Breast epithelium (tissue), 4 donors: ENCODE measurements around the gene PDZRN3. TPM values are rescaled to one million over a fixed set of nuclear protein-coding genes. Genes with fewer than 3 reads are reported as not detected.

ENCODE experiments used
- DNase-seq, 2 donors: peaks; one replicate each; pipeline ENCODE4 v3.0.0-alpha.2; 2019; ENCODE audit warnings: low spot score in 2 of 2
- H3K27ac ChIP-seq, 2 donors: fragments of 200-600 bp; sonication (generic) in 1 of 2; one replicate each; pipeline ENCODE4 v1.5.1; 2016 to 2019; ENCODE audit warnings: mild to moderate bottlenecking in 1 of 2
- H3K27me3 ChIP-seq, 2 donors: fragments of 200-600 bp; sonication (generic) in 1 of 2; one replicate each; pipeline versions ENCODE4 v1.5.1 to v1.6.0; 2017 to 2019; ENCODE audit warnings: control low read depth in 1 of 2, mild to moderate bottlenecking in 1 of 2
- H3K36me3 ChIP-seq: fragments of 200-600 bp; one replicate; pipeline ENCODE4 v1.5.1; 2019
- H3K4me1 ChIP-seq, 2 donors: fragments of 200-600 bp; sonication (generic); one replicate each; pipeline ENCODE4 v1.5.1; 2016 to 2019; ENCODE audit warnings: control low read depth in 1 of 2
- H3K4me3 ChIP-seq, 3 donors: fragments of 200-600 bp; sonication (generic); 1 replicate in 2 of 3; 2 replicates in 1 of 3; pipeline ENCODE4 v1.5.1; 2016 to 2019; ENCODE audit warnings: mild to moderate bottlenecking in 3 of 3, moderate library complexity in 2 of 3
- H3K9me3 ChIP-seq, 2 donors: fragments of 200-600 bp; sonication (generic) in 1 of 2; one replicate each; pipeline ENCODE4 v1.5.1; 2016 to 2019; ENCODE audit warnings: control low read depth in 1 of 2
- CTCF ChIP-seq, 3 donors: fragments of 450-650 bp; IDR thresholded peaks; one replicate each; pipeline ENCODE4 v1.5.1; 2016 to 2017; ENCODE audit warnings: antibody characterized with exemption in 3 of 3, mild to moderate bottlenecking in 3 of 3, moderate library complexity in 3 of 3
- POLR2A ChIP-seq: fragments of 450-650 bp; IDR thresholded peaks from one replicate; pipeline ENCODE4 v1.6.1; 2016; ENCODE audit warnings: antibody characterized with exemption, mild to moderate bottlenecking, moderate library complexity
- POLR2AphosphoS5 ChIP-seq, 3 donors: sonication (generic); formaldehyde crosslinking; IDR thresholded peaks; one replicate each; pipeline ENCODE4 v1.6.1; 2017; ENCODE audit warnings: antibody characterized with exemption in 3 of 3
- intact Hi-C: fragments of 100-400 bp; cut with DNase I; formaldehyde crosslinking; loops from one replicate; pipeline ENCODE4 v1.15.1; 2023; ENCODE audit warnings: low total_unique reads
- total RNA-seq, 3 donors: library from RNA; depleted of rRNA; stranded (reverse); fragments of >200 nt; gene quantifications; one replicate each; pipeline ENCODE4 v1.1.0, GENCODE V29; 2016

PDZRN3 gene
- total RNA-seq, 3 donors from 2014 or later = 36.0 to 79.6 (median 37.6) TPM

- no peaks in the 10 kb centered on the region for H3K4me1 ChIP-seq
- TF ChIP-seq POLR2AphosphoS5 (IDR thresholded peaks at IDR 0.05) (no peak), POLR2A (no peak), CTCF (IDR thresholded peaks at IDR 0.05) (no peak)
- no peaks in the 10 kb centered on the region for H3K27me3 ChIP-seq
- no peaks in the 10 kb centered on the region for H3K9me3 ChIP-seq
- H3K4me3 ChIP-seq = no peak overlapping the region
- intact Hi-C loops = no loop called here
- no peak for DNase-seq
- no peak overlapping the region for H3K27ac ChIP-seq
- no peaks in the 10 kb centered on the region for H3K36me3 ChIP-seq
Observed at GRCh38 chr3:73665286-73665685, 40.5 kb upstream of the PDZRN3 start.

GRCh38 chr3:73664389-73664788 lies 39.6 kb upstream of the PDZRN3 start:
- Histone ChIP-seq H3K9me3 (no peaks in the 10 kb centered on the region), H3K27ac (no peak overlapping the region), H3K4me1 (no peaks in the 10 kb centered on the region), H3K36me3 (no peaks in the 10 kb centered on the region), H3K4me3 (no peak overlapping the region), H3K27me3 (no peaks in the 10 kb centered on the region)
- DNase-seq = no peak
- intact Hi-C loops = no loop called here
- TF ChIP-seq CTCF (IDR thresholded peaks at IDR 0.05) (no peak), POLR2AphosphoS5 (IDR thresholded peaks at IDR 0.05) (no peak), POLR2A (no peak)

- Histone ChIP-seq H3K9me3 (no peaks in the 10 kb centered on the region), H3K27me3 (no peaks in the 10 kb centered on the region), H3K27ac (no peak overlapping the region), H3K36me3 (no peaks in the 10 kb centered on the region), H3K4me3 (no peak overlapping the region), H3K4me1 (no peaks in the 10 kb centered on the region)
- no peak for DNase-seq
- no peak for TF ChIP-seq POLR2A
- TF ChIP-seq CTCF (IDR thresholded peaks at IDR 0.05) = no peak
- TF ChIP-seq POLR2AphosphoS5 (IDR thresholded peaks at IDR 0.05) = no peak
- intact Hi-C loops = no loop called here
Observed at GRCh38 chr3:73663495-73663894, 38.8 kb upstream of the PDZRN3 start.

GRCh38 chr3:73661265-73661664 lies 36.5 kb upstream of the PDZRN3 start:
- intact Hi-C loops = no loop called here
- H3K4me1 ChIP-seq = no peaks in the 10 kb centered on the region
- DNase-seq = no peak
- no peak for TF ChIP-seq CTCF (IDR thresholded peaks at IDR 0.05)
- no peak for TF ChIP-seq POLR2AphosphoS5 (IDR thresholded peaks at IDR 0.05)
- TF ChIP-seq POLR2A = no peak
- H3K36me3 ChIP-seq = no peaks in the 10 kb centered on the region
- no peak overlapping the region for H3K4me3 ChIP-seq
- H3K9me3 ChIP-seq = no peaks in the 10 kb centered on the region
- no peaks in the 10 kb centered on the region for H3K27me3 ChIP-seq
- H3K27ac ChIP-seq = no peak overlapping the region

DNA sequence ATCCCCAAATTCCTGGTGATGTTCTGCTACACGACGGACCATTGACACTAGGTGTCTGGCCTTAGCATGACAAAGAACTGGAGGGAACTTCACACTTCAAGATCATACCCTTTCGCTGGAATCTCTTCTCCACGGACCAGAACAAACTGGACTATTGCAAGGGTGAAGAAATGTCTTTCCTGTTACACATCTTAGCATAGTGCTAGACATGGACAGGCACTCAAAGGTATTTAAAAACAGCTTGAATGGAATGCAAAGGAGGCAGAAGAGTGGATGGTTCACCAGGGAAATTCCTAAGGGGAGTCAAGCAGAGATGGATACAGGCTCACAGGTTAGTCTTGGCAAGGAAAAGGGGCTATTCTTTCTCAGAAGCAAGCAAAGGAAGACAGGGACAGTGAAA lies 33.5 kb upstream of the PDZRN3 start:
- DNase-seq = no peak
- no peaks in the 10 kb centered on the region for H3K27me3 ChIP-seq
- no peak overlapping the region for H3K4me3 ChIP-seq
- H3K36me3 ChIP-seq = no peaks in the 10 kb centered on the region
- no peak for TF ChIP-seq CTCF (IDR thresholded peaks at IDR 0.05)
- TF ChIP-seq POLR2A = no peak
- no peak for TF ChIP-seq POLR2AphosphoS5 (IDR thresholded peaks at IDR 0.05)
- intact Hi-C loops = no loop called here
- H3K27ac ChIP-seq = no peak overlapping the region
- no peaks in the 10 kb centered on the region for H3K4me1 ChIP-seq
- H3K9me3 ChIP-seq = no peaks in the 10 kb centered on the region
